Measurements from ENCODE around the gene UNC79. TPM values are rescaled to one million over a fixed set of nuclear protein-coding genes. Genes with fewer than 3 reads are reported as not detected.

The UNC79 gene
- total and polyA plus RNA-seq, 10 of the 15 experiments (the other 5 are each of a cell fraction or from before 2014, with no cell fraction given) = 0.04 to 0.29 (median 0.14) TPM

- peaks cover 6% of the 10 kb centered on the region for H3K4me1 ChIP-seq (ENCODE audit: control insufficient read depth, insufficient read depth, low read length)
- POLR2A ChIA-PET = interaction anchor here (0.5 to 1.4 kb wide), 3 partner anchors 19 to 417 kb away, joined by 3 to 7 read pairs (median 4); no protein-coding TSS in a partner anchor
- RAD21 ChIA-PET (ENCODE audit: unreplicated experiment) = interaction anchor here (0.5 to 1.9 kb wide), 5 partner anchors 18 to 198 kb away, joined by 3 to 6 read pairs (median 4); no protein-coding TSS in a partner anchor
- no peak overlapping the region for H2AFZ ChIP-seq (ENCODE audit: control insufficient read depth, low read depth, low read length)
- no peaks in the 10 kb centered on the region for H3K27me3 ChIP-seq (replicated peaks in 1 of 2; ENCODE audit: control insufficient read depth in 2 of 2, insufficient read depth in 2 of 2, low read length in 1 of 2)
- no peak for DNase-seq (ENCODE audit: low read depth, low spot score)
- intact Hi-C loops (cut with micrococcal nuclease; ENCODE audit: unreplicated experiment) (no loop called here), in situ Hi-C loops (cut with MboI) (loop anchor here (25.0 kb wide), 1 partner anchor 292 kb away; no protein-coding TSS in a partner anchor)
- H3K9ac ChIP-seq (ENCODE audit: control insufficient read depth, insufficient read depth, low read length) = no peak overlapping the region
- no peaks in the 10 kb centered on the region for H4K20me1 ChIP-seq (ENCODE audit: control insufficient read depth, insufficient read depth)
- no peak for FAIRE-seq
- H3K9me3 ChIP-seq (replicated peaks; ENCODE audit: control insufficient read depth, insufficient read depth, low read length) = no peaks in the 10 kb centered on the region; the same call in 1 of the 3 replicates
- no TSS peak for BruUV-seq (replicated peaks)
- WGBS (ENCODE audit: insufficient coverage, insufficient replicate concordance, low lambda C conversion rate, missing lambda C conversion rate) = 96% methylated on average over 1 of the region's 1 CpG
- no peaks in the 10 kb centered on the region for H3K36me3 ChIP-seq (ENCODE audit: control insufficient read depth in 2 of 2, insufficient read depth in 2 of 2, low read length in 1 of 2)
- H3K79me2 ChIP-seq (ENCODE audit: control insufficient read depth, insufficient read depth, low read length) = no peaks in the 10 kb centered on the region
- CTCF ChIA-PET = interaction anchor here (1.0 to 1.7 kb wide), 6 partner anchors 8 to 397 kb away, joined by 3 to 6 read pairs (median 4); partner anchors contain the start of gene UBR7
- H3K4me3 ChIP-seq = no peak overlapping the region
- H3K27ac ChIP-seq (ENCODE audit: control insufficient read depth, insufficient read depth) = no peak overlapping the region
- SMC1A ChIA-PET (ENCODE audit: uncharacterized antibody, unreplicated experiment) = interaction anchor here (0.8 to 4.5 kb wide), 10 partner anchors 8 to 416 kb away, joined by 3 to 36 read pairs (median 4); no protein-coding TSS in a partner anchor
- no peak overlapping the region for H3K4me2 ChIP-seq (ENCODE audit: control insufficient read depth, insufficient read depth)
- no peak for ATAC-seq
- no peak for TF ChIP-seq CHD4 (IDR thresholded peaks at IDR 0.05)
- TF ChIP-seq ZBTB33 (IDR thresholded peaks at IDR 0.05) = no peak
- TF ChIP-seq USF1 (IDR thresholded peaks at IDR 0.05; ENCODE audit: borderline replicate concordance, extremely low read length, insufficient read depth, low read depth, low read length) = no peak
- no peak for TF ChIP-seq SIN3A (IDR thresholded peaks at IDR 0.05; ENCODE audit: low read depth, low read length)
- no peak for TF ChIP-seq ZNF274 (IDR thresholded peaks at IDR 0.05; ENCODE audit: insufficient read depth, insufficient read length)
- no peak for TF ChIP-seq E2F8 (IDR thresholded peaks at IDR 0.05; ENCODE audit: low read depth, partially characterized antibody)
- no peak for TF ChIP-seq RFX5 (IDR thresholded peaks at IDR 0.05; ENCODE audit: low read depth, low read length)
- no peak for TF ChIP-seq NRF1 (conservative IDR thresholded peaks at IDR 0.05; ENCODE audit: low read depth, low read length)
- TF ChIP-seq KAT2A (conservative IDR thresholded peaks at IDR 0.05; ENCODE audit: control insufficient read depth, low read depth, low read length) = no peak
- TF ChIP-seq ATF3 (IDR thresholded peaks at IDR 0.05; ENCODE audit: borderline replicate concordance, extremely low read depth, low read depth, low read length) = no peak
- TF ChIP-seq SUZ12 (IDR thresholded peaks at IDR 0.05; ENCODE audit: unreplicated experiment) = no peak
- TF ChIP-seq TCF12 (IDR thresholded peaks at IDR 0.05; ENCODE audit: low read depth, low read length) = no peak
- no peak for TF ChIP-seq MYB (IDR thresholded peaks at IDR 0.05; ENCODE audit: borderline replicate concordance, low read depth, low read length)
- no peak for TF ChIP-seq NFIC (IDR thresholded peaks at IDR 0.05; ENCODE audit: low read depth, low read length)
- TF ChIP-seq ZNF384 (IDR thresholded peaks at IDR 0.05; ENCODE audit: borderline replicate concordance, low read depth, low read length) = no peak
- no peak for TF ChIP-seq BACH1 (IDR thresholded peaks at IDR 0.05; ENCODE audit: borderline replicate concordance)
- no peak for TF ChIP-seq WRNIP1 (IDR thresholded peaks at IDR 0.05; ENCODE audit: borderline replicate concordance, low read depth, low read length)
Measured at GRCh38 chr14:93528884-93529558, 98.3 kb downstream of the UNC79 start.
